Heart left ventricle (tissue), 13 donors: ENCODE results near the gene CD300E.

Source experiments
- CTCF ChIP-seq, 12 donors: fragments of 200-600 bp; sonication (generic) in 4 of 12; IDR thresholded peaks; one replicate each; pipeline versions ENCODE4 v1.5.0 to v1.8.0; 2018 to 2022; ENCODE audit warnings: antibody characterized with exemption in 12 of 12, mild to moderate bottlenecking in 5 of 12
- POLR2A ChIP-seq, 2 donors: fragments of 450-650 bp; IDR thresholded peaks; one replicate each; pipeline ENCODE4 v1.6.1; 2017; ENCODE audit warnings: antibody characterized with exemption in 2 of 2, mild to moderate bottlenecking in 2 of 2, moderate library complexity in 2 of 2
- donor health status: ischemic (EF 13 %, LVEDD 7.1; RV severe dilation, severe dysfunction).
- donor health status: DM: no; HTN: yes; CAD: no.
- donor health status: DM: no; HTN: no; CAD: no.
- donor health status: ischemic (EF 25% LVEDD 6.9; RV normal size, moderate dysfunction).
- donor health status: ischemic (EF 25% LVEDD 5.7; RV mildly dilated, moderate dysfunction).
- donor health status: ischemic (EF 35%, LVEDD 5.7; RV mildly dilated, moderate dysfunction).
- donor health status: nonischemic (EF 11% LVEDD 7.7; RV severe dilation, severe dysfunction).
- donor health status: DM: yes; HTN: yes; CAD: no.
- donor health status: PGD.
- donor health status: ischemic (EF 29% LVEDD 5.4; RV normal size, mild dysfunction).
- donor health status: nonischemic (EF 23%, LVEDD 6.1; RV moderate dilation, normal function).

- TF ChIP-seq CTCF (IDR thresholded peaks at IDR 0.05) (no peak), POLR2A (IDR thresholded peaks at IDR 0.05) (no peak)
Measured at GRCh38 chr17:74574489-74575142, 48.9 kb downstream of the CD300E start.
